ENCODE data around the gene ISOC1. TPM values are rescaled to one million over a fixed set of nuclear protein-coding genes. Genes with fewer than 3 reads are reported as not detected.

ISOC1 gene
- total and polyA plus RNA-seq, 2 donors (not counting 1 experiment from before 2014, with no cell fraction given): 7.5 to 10.6 TPM

DNA sequence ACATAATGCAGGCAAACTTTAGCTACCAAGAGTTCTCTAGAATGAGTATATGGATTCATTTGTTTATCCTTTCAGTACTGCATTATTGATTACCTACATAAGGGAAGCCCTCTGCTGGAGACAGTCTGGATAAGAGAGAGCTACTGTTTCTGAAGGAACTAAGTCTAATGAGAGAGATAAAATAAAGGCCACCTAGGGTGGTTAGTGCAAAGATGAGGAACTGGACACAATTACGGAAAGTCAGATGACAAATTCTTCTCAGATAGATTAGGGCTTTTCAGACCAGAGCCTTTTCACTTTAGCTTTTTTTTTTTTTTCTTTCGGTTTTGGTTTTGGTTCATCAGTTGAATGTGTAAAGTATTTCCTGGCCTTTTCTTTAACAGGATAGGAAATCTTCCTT lies 31.3 kb downstream of the ISOC1 start:
- Histone ChIP-seq H4K20me1 (ENCODE audit: control insufficient read depth, insufficient read depth, low read length, poor library complexity, severe bottlenecking) (no peaks in the 10 kb centered on the region), H3K4me3 (ENCODE audit: control extremely low read depth in 1 of 5, extremely low read depth in 1 of 5, insufficient read depth in 1 of 5, low read depth in 2 of 5, low read length in 4 of 5) (peak overlapping the region in 2 of 5 experiments; percentile 5 to 12), H3K27ac (ENCODE audit: low read length in 2 of 2) (peak overlapping the region in 1 of 2 donors; percentile 20), H3K79me2 (ENCODE audit: control insufficient read depth, insufficient read depth, low read length) (no peaks in the 10 kb centered on the region), H3K9ac (ENCODE audit: low read length) (peak overlapping the region; percentile 15), H3K4me1 (ENCODE audit: control insufficient read depth in 2 of 2, insufficient read depth in 2 of 2, low read length in 2 of 2) (peaks cover 8 to 12% of the 10 kb centered on the region in 2 donors), H2AFZ (ENCODE audit: insufficient read depth, low read depth, low read length, poor library complexity, severe bottlenecking) (peak overlapping the region; percentile 36), H3K27me3 (replicated peaks in 1 of 4; ENCODE audit: control extremely low read depth in 1 of 4, control insufficient read depth in 3 of 4, insufficient read depth in 4 of 4, low read length in 3 of 4) (no peaks in the 10 kb centered on the region), H3K36me3 (replicated peaks in 1 of 2; ENCODE audit: control extremely low read depth in 1 of 2, control insufficient read depth in 1 of 2, extremely low read depth in 1 of 2, insufficient read depth in 2 of 2, low read length in 1 of 2) (no peaks in the 10 kb centered on the region), H3K4me2 (replicated peaks; ENCODE audit: low read depth, low read length, poor library complexity, severe bottlenecking) (peak overlapping the region; percentile 32), H3K9me3 (ENCODE audit: control extremely low read depth in 1 of 3, control insufficient read depth in 2 of 3, insufficient read depth in 1 of 3, low read length in 2 of 3) (no peaks in the 10 kb centered on the region)
- Mint-ChIP-seq H3K4me1 (peaks cover 21% of the 10 kb centered on the region), H3K4me3 (peak overlapping the region; percentile 27), H3K27me3 (no peaks in the 10 kb centered on the region), H3K27ac (peak overlapping the region; percentile 29), H3K9me3 (ENCODE audit: insufficient read depth) (no peaks in the 10 kb centered on the region)
- no peak for TF ChIP-seq EZH2 (IDR thresholded peaks at IDR 0.05; ENCODE audit: borderline replicate concordance, insufficient read depth, low read depth, low read length, poor library complexity, severe bottlenecking)
- TF ChIP-seq, protein P1, sequence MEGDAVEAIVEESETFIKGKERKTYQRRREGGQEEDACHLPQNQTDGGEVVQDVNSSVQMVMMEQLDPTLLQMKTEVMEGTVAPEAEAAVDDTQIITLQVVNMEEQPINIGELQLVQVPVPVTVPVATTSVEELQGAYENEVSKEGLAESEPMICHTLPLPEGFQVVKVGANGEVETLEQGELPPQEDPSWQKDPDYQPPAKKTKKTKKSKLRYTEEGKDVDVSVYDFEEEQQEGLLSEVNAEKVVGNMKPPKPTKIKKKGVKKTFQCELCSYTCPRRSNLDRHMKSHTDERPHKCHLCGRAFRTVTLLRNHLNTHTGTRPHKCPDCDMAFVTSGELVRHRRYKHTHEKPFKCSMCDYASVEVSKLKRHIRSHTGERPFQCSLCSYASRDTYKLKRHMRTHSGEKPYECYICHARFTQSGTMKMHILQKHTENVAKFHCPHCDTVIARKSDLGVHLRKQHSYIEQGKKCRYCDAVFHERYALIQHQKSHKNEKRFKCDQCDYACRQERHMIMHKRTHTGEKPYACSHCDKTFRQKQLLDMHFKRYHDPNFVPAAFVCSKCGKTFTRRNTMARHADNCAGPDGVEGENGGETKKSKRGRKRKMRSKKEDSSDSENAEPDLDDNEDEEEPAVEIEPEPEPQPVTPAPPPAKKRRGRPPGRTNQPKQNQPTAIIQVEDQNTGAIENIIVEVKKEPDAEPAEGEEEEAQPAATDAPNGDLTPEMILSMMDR (IDR thresholded peaks at IDR 0.05): peak; percentile 1
- ATAC-seq (ENCODE audit: low read depth) (peak; percentile 36), DNase-seq (peak; percentile 20)
- WGBS (ENCODE audit: insufficient coverage): no CpG with 5 or more reads among the region's 2 CpGs
- intact Hi-C loops (cut with micrococcal nuclease): no loop called here
- POLR2A ChIA-PET: no interaction called here
- CTCF ChIA-PET: interaction anchor here (1.3 kb wide), 1 partner anchor 31 kb away, joined by 6 read pairs; the partner anchor contains the start of gene ISOC1

DNA sequence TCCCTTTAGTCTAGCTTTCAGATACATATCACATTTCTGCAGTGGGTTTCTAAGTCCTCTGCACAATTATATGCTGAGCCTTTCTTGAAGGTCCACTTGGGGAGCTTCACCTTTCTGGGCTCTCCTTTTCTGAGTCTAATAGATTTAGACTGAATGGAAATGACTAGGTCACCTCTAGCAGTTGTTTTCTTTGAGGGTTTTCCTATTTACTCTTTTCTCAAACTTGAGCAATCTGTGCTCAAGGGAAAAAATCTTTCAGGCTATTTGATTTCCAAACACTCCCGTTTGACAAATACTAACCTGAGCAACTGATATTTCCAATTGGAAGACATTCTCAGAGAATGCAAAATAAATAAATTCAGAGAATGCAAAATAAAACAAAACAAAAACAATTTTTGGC lies 39.0 kb downstream of the ISOC1 start:
- no peaks in the 10 kb centered on the region for H3K9me3 ChIP-seq (ENCODE audit: control extremely low read depth in 1 of 3, control insufficient read depth in 2 of 3, insufficient read depth in 1 of 3, low read length in 2 of 3)
- H3K27ac ChIP-seq (ENCODE audit: low read length in 2 of 2): no peak overlapping the region
- no peak overlapping the region for H3K4me2 ChIP-seq (replicated peaks; ENCODE audit: low read depth, low read length, poor library complexity, severe bottlenecking)
- Mint-ChIP-seq H3K9me3 (ENCODE audit: insufficient read depth) (no peaks in the 10 kb centered on the region), H3K4me1 (no peaks in the 10 kb centered on the region), H3K4me3 (no peak overlapping the region), H3K27ac (no peak overlapping the region), H3K27me3 (no peaks in the 10 kb centered on the region)
- no peak for ATAC-seq (ENCODE audit: low read depth)
- no peaks in the 10 kb centered on the region for H3K36me3 ChIP-seq (replicated peaks in 1 of 2; ENCODE audit: control extremely low read depth in 1 of 2, control insufficient read depth in 1 of 2, extremely low read depth in 1 of 2, insufficient read depth in 2 of 2, low read length in 1 of 2)
- WGBS (ENCODE audit: insufficient coverage): no CpG with 5 or more reads among the region's 1 CpG
- H3K9ac ChIP-seq (ENCODE audit: low read length): no peak overlapping the region
- ChIA-PET CTCF (no interaction called here), POLR2A (no interaction called here)
- intact Hi-C loops (cut with micrococcal nuclease): no loop called here
- no peak overlapping the region for H2AFZ ChIP-seq (ENCODE audit: insufficient read depth, low read depth, low read length, poor library complexity, severe bottlenecking)
- H3K4me3 ChIP-seq (ENCODE audit: control extremely low read depth in 1 of 5, extremely low read depth in 1 of 5, insufficient read depth in 1 of 5, low read depth in 2 of 5, low read length in 4 of 5): no peak overlapping the region
- no peaks in the 10 kb centered on the region for H3K4me1 ChIP-seq (ENCODE audit: control insufficient read depth in 2 of 2, insufficient read depth in 2 of 2, low read length in 2 of 2)
- H3K79me2 ChIP-seq (ENCODE audit: control insufficient read depth, insufficient read depth, low read length): no peaks in the 10 kb centered on the region
- H3K27me3 ChIP-seq (replicated peaks in 1 of 4; ENCODE audit: control extremely low read depth in 1 of 4, control insufficient read depth in 3 of 4, insufficient read depth in 4 of 4, low read length in 3 of 4): no peaks in the 10 kb centered on the region
- TF ChIP-seq, protein P1 (IDR thresholded peaks at IDR 0.05): no peak
- TF ChIP-seq EZH2 (IDR thresholded peaks at IDR 0.05; ENCODE audit: borderline replicate concordance, insufficient read depth, low read depth, low read length, poor library complexity, severe bottlenecking): no peak
- no peaks in the 10 kb centered on the region for H4K20me1 ChIP-seq (ENCODE audit: control insufficient read depth, insufficient read depth, low read length, poor library complexity, severe bottlenecking)
- DNase-seq: no peak
